ENCODE measurements around the gene COL24A1. TPM values are rescaled to one million over a fixed set of nuclear protein-coding genes. Genes with fewer than 3 reads are reported as not detected.
"Not testable (repeated sequence)": the region's sequence is repeated elsewhere in the genome, so short reads cannot be mapped to it uniquely, and the experiment has no call there.

The COL24A1 gene
- total RNA-seq, 1 donor from 2014 or later: under 0.01 TPM

DNA sequence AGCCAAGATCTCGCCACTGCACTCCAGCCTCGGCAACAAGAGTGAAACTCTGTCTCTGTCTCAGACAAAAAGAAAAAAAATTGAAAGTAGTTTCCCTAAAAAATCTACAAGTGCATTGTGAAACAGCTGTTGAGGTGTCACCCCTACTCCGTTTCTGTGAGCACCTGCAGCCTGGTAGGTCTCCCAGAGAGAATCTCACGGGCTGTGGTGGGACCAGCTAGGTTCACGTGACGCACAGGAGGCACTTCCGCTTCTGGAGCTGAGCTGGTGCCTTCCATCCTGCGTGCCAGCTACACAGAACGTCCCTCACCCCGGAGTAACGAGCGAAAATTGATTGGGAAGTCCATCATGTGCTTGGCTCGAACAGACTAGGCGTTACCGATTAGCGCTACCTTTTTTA lies 66.8 kb downstream of the COL24A1 start:
- TF ChIP-seq, protein P1, sequence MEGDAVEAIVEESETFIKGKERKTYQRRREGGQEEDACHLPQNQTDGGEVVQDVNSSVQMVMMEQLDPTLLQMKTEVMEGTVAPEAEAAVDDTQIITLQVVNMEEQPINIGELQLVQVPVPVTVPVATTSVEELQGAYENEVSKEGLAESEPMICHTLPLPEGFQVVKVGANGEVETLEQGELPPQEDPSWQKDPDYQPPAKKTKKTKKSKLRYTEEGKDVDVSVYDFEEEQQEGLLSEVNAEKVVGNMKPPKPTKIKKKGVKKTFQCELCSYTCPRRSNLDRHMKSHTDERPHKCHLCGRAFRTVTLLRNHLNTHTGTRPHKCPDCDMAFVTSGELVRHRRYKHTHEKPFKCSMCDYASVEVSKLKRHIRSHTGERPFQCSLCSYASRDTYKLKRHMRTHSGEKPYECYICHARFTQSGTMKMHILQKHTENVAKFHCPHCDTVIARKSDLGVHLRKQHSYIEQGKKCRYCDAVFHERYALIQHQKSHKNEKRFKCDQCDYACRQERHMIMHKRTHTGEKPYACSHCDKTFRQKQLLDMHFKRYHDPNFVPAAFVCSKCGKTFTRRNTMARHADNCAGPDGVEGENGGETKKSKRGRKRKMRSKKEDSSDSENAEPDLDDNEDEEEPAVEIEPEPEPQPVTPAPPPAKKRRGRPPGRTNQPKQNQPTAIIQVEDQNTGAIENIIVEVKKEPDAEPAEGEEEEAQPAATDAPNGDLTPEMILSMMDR (IDR thresholded peaks at IDR 0.05; ENCODE audit: insufficient read depth, low read length, severe bottlenecking): no peak

DNA sequence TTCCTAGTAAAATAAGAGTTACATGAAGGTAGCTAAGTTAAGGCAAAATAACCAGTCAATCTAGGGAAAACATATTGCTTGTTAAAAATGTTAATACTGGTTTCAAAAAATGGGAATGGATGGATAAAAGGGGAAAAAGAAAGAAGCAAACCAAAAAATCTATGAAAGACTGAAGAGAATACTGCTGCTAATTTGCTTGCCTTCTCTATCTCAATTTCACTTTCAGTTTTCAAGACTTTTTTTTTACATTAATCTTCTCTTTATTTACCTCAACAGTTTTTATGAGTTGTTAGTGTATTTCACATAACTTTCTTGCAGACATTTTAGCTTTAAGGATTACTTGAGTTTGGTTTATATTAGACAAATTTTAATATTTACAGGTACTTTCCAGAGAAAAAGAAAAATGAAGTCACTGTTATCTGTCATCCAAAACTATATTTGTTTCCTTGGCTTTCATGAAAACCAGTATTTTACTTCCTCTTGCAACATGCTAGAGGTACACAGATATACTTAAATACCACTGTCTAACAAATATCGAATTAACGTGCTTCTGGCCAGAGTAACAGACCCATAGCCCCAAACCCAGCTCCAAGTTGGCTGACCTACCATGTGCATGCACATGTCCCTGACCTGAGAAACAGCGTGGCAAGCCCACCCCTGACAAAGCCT lies 70.7 kb downstream of the COL24A1 start:
- no peak for FAIRE-seq
- TF ChIP-seq, protein P1 (IDR thresholded peaks at IDR 0.05; ENCODE audit: insufficient read depth, low read length, severe bottlenecking): no peak
- DNase-seq (ENCODE audit: low read depth): no peak
- Histone ChIP-seq H3K27me3 (ENCODE audit: control insufficient read depth, insufficient read depth, low read length) (peaks cover 2% of the 10 kb centered on the region), H3K36me3 (ENCODE audit: control insufficient read depth, insufficient read depth, low read length) (no peaks in the 10 kb centered on the region), H3K4me3 (ENCODE audit: low read depth, low read length) (no peak overlapping the region)

More for the DNA sequence above, 66.8 kb downstream of the COL24A1 start:
- Histone ChIP-seq H3K4me3 (ENCODE audit: low read depth, low read length) (no peak overlapping the region), H3K27me3 (ENCODE audit: control insufficient read depth, insufficient read depth, low read length) (peaks cover 2% of the 10 kb centered on the region), H3K36me3 (ENCODE audit: control insufficient read depth, insufficient read depth, low read length) (no peaks in the 10 kb centered on the region)
- DNase-seq (ENCODE audit: low read depth) (no peak), FAIRE-seq (no peak)

DNA sequence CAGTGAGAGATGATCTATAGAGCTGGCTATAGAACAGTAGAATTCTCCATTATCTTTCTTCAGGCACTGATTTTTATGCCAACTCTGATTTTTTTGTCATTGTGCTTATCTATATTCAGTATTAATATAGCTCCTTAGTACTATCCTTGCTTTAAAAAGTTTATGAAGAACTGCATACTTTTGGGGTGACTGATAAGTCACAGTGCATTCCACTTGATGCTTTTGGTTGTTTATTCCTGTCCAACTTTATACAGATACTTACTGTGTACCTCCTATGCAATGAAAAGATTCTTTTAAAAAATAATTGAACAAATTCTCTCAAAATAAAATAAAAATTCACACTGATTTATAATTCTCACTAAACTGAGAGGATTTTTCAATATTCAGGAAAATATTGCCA lies 71.6 kb downstream of the COL24A1 start:
- DNase-seq (ENCODE audit: low read depth) (no peak), FAIRE-seq (no peak)
- Histone ChIP-seq H3K36me3 (ENCODE audit: control insufficient read depth, insufficient read depth, low read length) (no peaks in the 10 kb centered on the region), H3K27me3 (ENCODE audit: control insufficient read depth, insufficient read depth, low read length) (peaks cover 2% of the 10 kb centered on the region), H3K4me3 (ENCODE audit: low read depth, low read length) (no peak overlapping the region)
- TF ChIP-seq, protein P1 (IDR thresholded peaks at IDR 0.05; ENCODE audit: insufficient read depth, low read length, severe bottlenecking): no peak

DNA sequence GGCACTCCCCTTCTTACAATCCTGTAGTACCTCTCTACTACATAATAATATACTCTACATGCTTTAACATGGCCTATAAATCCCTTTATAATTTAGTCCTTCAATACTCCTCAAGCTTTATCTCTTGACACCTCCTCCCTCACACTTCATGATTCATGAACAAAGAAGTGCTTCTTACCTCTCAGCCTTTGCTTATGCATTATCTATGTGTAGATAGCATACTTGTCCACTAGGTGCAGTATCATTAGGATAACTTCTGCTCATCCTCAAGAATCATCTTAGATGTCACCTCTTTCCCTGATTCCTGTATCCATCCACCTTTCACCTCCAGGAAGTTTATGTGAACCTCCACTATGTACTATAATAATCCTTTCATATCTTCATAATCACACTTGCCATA lies 74.4 kb downstream of the COL24A1 start:
- TF ChIP-seq, protein P1 (IDR thresholded peaks at IDR 0.05; ENCODE audit: insufficient read depth, low read length, severe bottlenecking): no peak
- Histone ChIP-seq H3K27me3 (ENCODE audit: control insufficient read depth, insufficient read depth, low read length) (peaks cover 2% of the 10 kb centered on the region), H3K4me3 (ENCODE audit: low read depth, low read length) (no peak overlapping the region), H3K36me3 (ENCODE audit: control insufficient read depth, insufficient read depth, low read length) (no peaks in the 10 kb centered on the region)
- peak; percentile 28 for DNase-seq (ENCODE audit: low read depth)
- no peak for FAIRE-seq

DNA sequence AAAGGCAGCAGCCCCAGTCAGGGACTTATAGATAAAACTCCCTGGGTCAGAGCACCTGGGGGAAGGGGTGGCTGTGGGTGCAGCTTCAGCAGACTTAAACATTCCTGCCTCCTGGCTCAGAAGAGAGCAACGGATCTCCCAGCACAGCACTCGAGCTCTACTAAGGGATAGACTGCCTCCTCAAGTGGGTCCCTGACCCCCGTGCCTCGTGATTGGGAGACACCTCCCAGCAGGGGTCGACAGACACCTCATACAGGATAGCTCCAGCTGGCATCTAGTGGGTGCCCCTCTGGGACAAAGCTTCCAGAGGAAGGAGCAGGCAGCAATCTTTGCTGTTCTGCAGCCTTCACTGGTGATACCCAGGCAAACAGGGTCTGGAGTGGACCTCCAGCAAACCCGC lies 84.1 kb downstream of the COL24A1 start:
- not testable (repeated sequence) for FAIRE-seq; DNase-seq (ENCODE audit: low read depth)

DNA sequence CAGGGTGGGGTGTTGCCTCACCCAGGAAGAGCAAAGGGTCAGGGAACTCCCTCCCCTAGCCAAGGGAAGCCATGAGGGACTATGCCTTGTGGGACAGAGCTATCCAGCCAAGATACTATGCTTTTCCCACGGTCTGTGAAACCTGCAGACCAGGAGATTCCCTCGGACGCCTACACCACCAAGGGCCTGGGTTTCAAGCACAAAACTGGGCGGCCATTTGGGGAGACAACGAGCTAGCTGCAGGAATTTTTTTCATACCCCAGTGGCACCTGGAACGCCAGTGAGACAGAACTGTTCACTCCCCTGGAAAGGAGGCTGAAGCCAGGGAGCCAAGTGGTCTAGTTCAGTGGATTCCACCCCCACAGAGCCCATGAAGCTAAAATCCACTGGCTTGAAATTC lies 84.7 kb downstream of the COL24A1 start:
- H3K36me3 ChIP-seq (ENCODE audit: control insufficient read depth, insufficient read depth, low read length); H3K4me3 ChIP-seq (ENCODE audit: low read depth, low read length); FAIRE-seq; H3K27me3 ChIP-seq (ENCODE audit: control insufficient read depth, insufficient read depth, low read length): not testable (repeated sequence)
- DNase-seq (ENCODE audit: low read depth): peak; percentile 5

More for the DNA sequence above, 84.1 kb downstream of the COL24A1 start:
- not testable (repeated sequence) for H3K27me3 ChIP-seq (ENCODE audit: control insufficient read depth, insufficient read depth, low read length); H3K36me3 ChIP-seq (ENCODE audit: control insufficient read depth, insufficient read depth, low read length); H3K4me3 ChIP-seq (ENCODE audit: low read depth, low read length)

DNA sequence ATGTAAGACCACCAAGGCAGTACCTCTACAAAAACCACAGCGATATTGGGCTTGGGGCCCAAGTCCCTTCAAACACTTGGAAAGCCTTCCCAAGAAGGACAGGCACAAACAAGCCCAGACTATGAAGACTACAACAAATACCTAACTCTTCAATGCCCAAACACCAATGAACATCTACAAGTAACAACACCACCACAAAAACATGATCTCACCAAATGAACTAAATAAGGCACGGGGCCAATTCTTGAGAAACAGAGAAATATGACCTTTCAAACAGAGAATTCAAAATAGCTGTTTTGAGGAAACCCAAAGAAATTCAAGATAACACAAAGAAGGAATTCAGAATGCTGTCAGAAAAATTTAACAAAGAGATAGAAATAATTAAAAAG lies 86.8 kb downstream of the COL24A1 start:
- Histone ChIP-seq H3K36me3 (ENCODE audit: control insufficient read depth, insufficient read depth, low read length) (no peaks in the 10 kb centered on the region), H3K4me3 (ENCODE audit: low read depth, low read length) (no peak overlapping the region), H3K27me3 (ENCODE audit: control insufficient read depth, insufficient read depth, low read length) (no peaks in the 10 kb centered on the region)
- FAIRE-seq (no peak), DNase-seq (ENCODE audit: low read depth) (peak; percentile 71)
- TF ChIP-seq, protein P1 (IDR thresholded peaks at IDR 0.05; ENCODE audit: insufficient read depth, low read length, severe bottlenecking): no peak

Data from bronchial epithelial cell (primary cell).